K562 (cell line): ENCODE measurements around the gene RHOF. TPM values are rescaled to one million over a fixed set of nuclear protein-coding genes. Genes with fewer than 3 reads are reported as not detected.

Experiments
- ARID1B ChIP-seq: fragments of 450-650 bp; IDR thresholded peaks from 2 replicates; pipeline ENCODE4 v1.6.1; 2016; ENCODE audit warnings: antibody characterized with exemption, mild to moderate bottlenecking, inconsistent platforms
- BHLHE40 ChIP-seq: IDR thresholded peaks from 2 replicates; pipeline ENCODE4 v1.6.1; 2011; ENCODE audit warnings: low read length, improper control_type of control experiment
- CBFB ChIP-seq: sonication (generic); formaldehyde crosslinking; IDR thresholded peaks from 2 replicates; pipeline ENCODE4 v1.4.0; 2020; ENCODE audit warnings: mild to moderate bottlenecking, missing genetic modification reagents
- HDAC2 ChIP-seq: fragments of 450-650 bp; IDR thresholded peaks from 2 replicates; pipeline ENCODE4 v1.6.1; 2016; ENCODE audit warnings: mild to moderate bottlenecking
- KAT7 ChIP-seq: sonication (generic); formaldehyde crosslinking; IDR thresholded peaks from 2 replicates; pipeline ENCODE4 v1.8.0; 2022; ENCODE audit warnings: missing genetic modification reagents, mild to moderate bottlenecking, borderline replicate concordance
- PRDM10 ChIP-seq: fragments of 450-650 bp; IDR thresholded peaks from 2 replicates; pipeline ENCODE4 v1.6.1; 2018; ENCODE audit not compliant: partially characterized antibody
- SRSF7 ChIP-seq: fragments of 200-400 bp; formaldehyde crosslinking; optimal IDR thresholded peaks from 2 replicates; pipeline ENCODE3; 2017; ENCODE audit warnings: mild to moderate bottlenecking, low read depth, low read length
- TAF1 ChIP-seq: IDR thresholded peaks from 2 replicates; pipeline ENCODE4 v1.6.1; 2011; ENCODE audit warnings: mild to moderate bottlenecking, low read length, moderate library complexity; ENCODE audit not compliant: insufficient read depth, control insufficient read depth, severe bottlenecking; ENCODE audit errors: extremely low read depth
- TFAM ChIP-seq: fragments of 250-450 bp; sonication (Bioruptor Pico); conservative IDR thresholded peaks from 2 replicates; pipeline ENCODE4 v1.5.0; 2021; ENCODE audit warnings: mild to moderate bottlenecking, moderate library complexity
- ZBED1 ChIP-seq: IDR thresholded peaks from 2 replicates; pipeline ENCODE4 v1.6.1; 2014
- ZNF764 ChIP-seq: fragments of 250-450 bp; sonication (Bioruptor Pico); IDR thresholded peaks from 2 replicates; pipeline ENCODE4 v1.4.0; 2020; ENCODE audit warnings: low read depth, mild to moderate bottlenecking, moderate library complexity
- polyA plus RNA-seq, 8 experiments: library from polyadenylated mRNA; depleted of rRNA in 4 of 8; stranded (reverse) in 5 of 8; unstranded in 3 of 8; fragments of >200 nt; fragmentation: Nextera tagmentation in 2 of 8; fragmentation: Illumina TruSeq in 1 of 8; extraction: Ambion mirVana in 2 of 8; extraction: Trizol in 1 of 8; gene quantifications; 2 replicates each; pipeline versions ENCODE4 v1.2.1 to v1.2.3, GENCODE V29; 2011 to 2014; ENCODE audit warnings: inconsistent platforms in 1 of 8, missing spikeins in 1 of 8
- total RNA-seq, 7 experiments: library from RNA; depleted of rRNA in 6 of 7; stranded (reverse); fragments of >200 nt in 6 of 7; fragmentation: Illumina TruSeq in 2 of 7; extraction: Trizol in 2 of 7; gene quantifications; 2 replicates each; pipeline versions ENCODE4 v1.2.1 to v1.2.3, GENCODE V29; 2011 to 2021; ENCODE audit warnings: low replicate concordance in 1 of 7
- TF ChIP-seq, protein P1 (sequence below): IDR thresholded peaks from 2 replicates; pipeline ENCODE4 v1.6.1; 2011; ENCODE audit warnings: borderline replicate concordance, low read depth, mild to moderate bottlenecking, moderate library complexity, low read length; ENCODE audit not compliant: insufficient read depth, poor library complexity, severe bottlenecking
- TF ChIP-seq, protein P2 (sequence below): fragments of 450-650 bp; IDR thresholded peaks from 2 replicates; pipeline ENCODE4 v1.6.1; 2014; ENCODE audit warnings: low read depth, mild to moderate bottlenecking, moderate library complexity, borderline replicate concordance
- TF ChIP-seq, protein P3 (sequence below): fragments of 200-800 bp; sonication (Bioruptor generic); IDR thresholded peaks from 2 replicates; pipeline ENCODE4 v1.6.1; 2017; ENCODE audit warnings: missing genetic modification characterization, missing compliant biosample characterization
- TF ChIP-seq, protein P4 (sequence below): sonication (generic); formaldehyde crosslinking; IDR thresholded peaks from 2 replicates; pipeline ENCODE4 v1.8.0; 2022; ENCODE audit warnings: missing genetic modification reagents, mild to moderate bottlenecking, moderate library complexity, borderline replicate concordance

RHOF gene
- total and polyA plus RNA-seq, 9 of the 15 experiments (the other 6 are each of a cell fraction or from before 2014, with no cell fraction given): 0.13 to 10.1 (median 4.0) TPM

- TF ChIP-seq, protein P1, sequence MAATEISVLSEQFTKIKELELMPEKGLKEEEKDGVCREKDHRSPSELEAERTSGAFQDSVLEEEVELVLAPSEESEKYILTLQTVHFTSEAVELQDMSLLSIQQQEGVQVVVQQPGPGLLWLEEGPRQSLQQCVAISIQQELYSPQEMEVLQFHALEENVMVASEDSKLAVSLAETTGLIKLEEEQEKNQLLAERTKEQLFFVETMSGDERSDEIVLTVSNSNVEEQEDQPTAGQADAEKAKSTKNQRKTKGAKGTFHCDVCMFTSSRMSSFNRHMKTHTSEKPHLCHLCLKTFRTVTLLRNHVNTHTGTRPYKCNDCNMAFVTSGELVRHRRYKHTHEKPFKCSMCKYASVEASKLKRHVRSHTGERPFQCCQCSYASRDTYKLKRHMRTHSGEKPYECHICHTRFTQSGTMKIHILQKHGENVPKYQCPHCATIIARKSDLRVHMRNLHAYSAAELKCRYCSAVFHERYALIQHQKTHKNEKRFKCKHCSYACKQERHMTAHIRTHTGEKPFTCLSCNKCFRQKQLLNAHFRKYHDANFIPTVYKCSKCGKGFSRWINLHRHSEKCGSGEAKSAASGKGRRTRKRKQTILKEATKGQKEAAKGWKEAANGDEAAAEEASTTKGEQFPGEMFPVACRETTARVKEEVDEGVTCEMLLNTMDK: no peak
- TF ChIP-seq ZNF764 (CRISPR knock-in tag) (no peak), SRSF7 (no peak), ZBED1 (0 out of 2 replicates have a peak, but pooled peaks have one; percentile 43), BHLHE40 (peak; percentile 70; the same call in 1 of the 2 replicates), TAF1 (peak; percentile 46), HDAC2 (peak; percentile 14; the same call in 1 of the 2 replicates), TFAM (CRISPR knock-in tag) (no peak), ARID1B (0 out of 2 replicates have a peak, but pooled peaks have one; percentile 39), KAT7 (CRISPR knock-in tag) (0 out of 2 replicates have a peak, but pooled peaks have one; percentile 17), PRDM10 (peak; percentile 57), CBFB (CRISPR knock-in tag) (no peak)
- TF ChIP-seq, protein P2, sequence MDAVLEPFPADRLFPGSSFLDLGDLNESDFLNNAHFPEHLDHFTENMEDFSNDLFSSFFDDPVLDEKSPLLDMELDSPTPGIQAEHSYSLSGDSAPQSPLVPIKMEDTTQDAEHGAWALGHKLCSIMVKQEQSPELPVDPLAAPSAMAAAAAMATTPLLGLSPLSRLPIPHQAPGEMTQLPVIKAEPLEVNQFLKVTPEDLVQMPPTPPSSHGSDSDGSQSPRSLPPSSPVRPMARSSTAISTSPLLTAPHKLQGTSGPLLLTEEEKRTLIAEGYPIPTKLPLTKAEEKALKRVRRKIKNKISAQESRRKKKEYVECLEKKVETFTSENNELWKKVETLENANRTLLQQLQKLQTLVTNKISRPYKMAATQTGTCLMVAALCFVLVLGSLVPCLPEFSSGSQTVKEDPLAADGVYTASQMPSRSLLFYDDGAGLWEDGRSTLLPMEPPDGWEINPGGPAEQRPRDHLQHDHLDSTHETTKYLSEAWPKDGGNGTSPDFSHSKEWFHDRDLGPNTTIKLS: no peak
- TF ChIP-seq, protein P3, sequence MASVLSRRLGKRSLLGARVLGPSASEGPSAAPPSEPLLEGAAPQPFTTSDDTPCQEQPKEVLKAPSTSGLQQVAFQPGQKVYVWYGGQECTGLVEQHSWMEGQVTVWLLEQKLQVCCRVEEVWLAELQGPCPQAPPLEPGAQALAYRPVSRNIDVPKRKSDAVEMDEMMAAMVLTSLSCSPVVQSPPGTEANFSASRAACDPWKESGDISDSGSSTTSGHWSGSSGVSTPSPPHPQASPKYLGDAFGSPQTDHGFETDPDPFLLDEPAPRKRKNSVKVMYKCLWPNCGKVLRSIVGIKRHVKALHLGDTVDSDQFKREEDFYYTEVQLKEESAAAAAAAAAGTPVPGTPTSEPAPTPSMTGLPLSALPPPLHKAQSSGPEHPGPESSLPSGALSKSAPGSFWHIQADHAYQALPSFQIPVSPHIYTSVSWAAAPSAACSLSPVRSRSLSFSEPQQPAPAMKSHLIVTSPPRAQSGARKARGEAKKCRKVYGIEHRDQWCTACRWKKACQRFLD (CRISPR knock-in tag): 0 out of 2 replicates have a peak, but pooled peaks have one; percentile 57
- TF ChIP-seq, protein P4, sequence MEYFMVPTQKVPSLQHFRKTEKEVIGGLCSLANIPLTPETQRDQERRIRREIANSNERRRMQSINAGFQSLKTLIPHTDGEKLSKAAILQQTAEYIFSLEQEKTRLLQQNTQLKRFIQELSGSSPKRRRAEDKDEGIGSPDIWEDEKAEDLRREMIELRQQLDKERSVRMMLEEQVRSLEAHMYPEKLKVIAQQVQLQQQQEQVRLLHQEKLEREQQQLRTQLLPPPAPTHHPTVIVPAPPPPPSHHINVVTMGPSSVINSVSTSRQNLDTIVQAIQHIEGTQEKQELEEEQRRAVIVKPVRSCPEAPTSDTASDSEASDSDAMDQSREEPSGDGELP (CRISPR knock-in tag): peak; percentile 64
Measured at GRCh38 chr12:121797937-121798786, 4.7 kb upstream of the RHOF start (continued).
